Ovary (tissue), 1 donor: ENCODE measurements around the gene PHACTR3.

Experiments
- EP300 ChIP-seq: sonication (generic); formaldehyde crosslinking; IDR thresholded peaks from one replicate; pipeline ENCODE4 v1.6.1; 2017; ENCODE audit warnings: antibody characterized with exemption
- POLR2A ChIP-seq: fragments of 450-650 bp; IDR thresholded peaks from one replicate; pipeline ENCODE4 v1.6.1; 2017; ENCODE audit warnings: antibody characterized with exemption, mild to moderate bottlenecking, moderate library complexity

- TF ChIP-seq EP300, result no peak
- no peak for TF ChIP-seq POLR2A
Observed at GRCh38 chr20:59678288-59678687, 73.9 kb downstream of the PHACTR3 start.
